Calu3 (cell line): Measurements from ENCODE around the gene F7. TPM values are rescaled to one million over a fixed set of nuclear protein-coding genes. Genes with fewer than 3 reads are reported as not detected.

Source experiments
- BruUV-seq: library from RNA; stranded (reverse); fragments of 400-500 nt; replicated peaks from 2 replicates; lab custom pipeline; 2021; lab: Mats Ljungman, UMichigan
- CTCF ChIA-PET: fragments of 300-600 bp; sonication (Branson Sonifier 250); formaldehyde crosslinking; loops from one replicate; lab custom pipeline; 2022; ENCODE audit warnings: antibody characterized with exemption; lab: Charles Lee
- DNase-seq: peaks from one replicate; pipeline ENCODE4 v3.0.0; 2022
- H3K27ac Mint-ChIP-seq: one replicate; pipeline ENCODE4 v1.8.0; 2022; ENCODE audit warnings: mixed read lengths; ENCODE audit not compliant: unreplicated experiment
- H3K27me3 Mint-ChIP-seq: one replicate; pipeline ENCODE4 v1.8.0; 2022; ENCODE audit warnings: mixed read lengths; ENCODE audit not compliant: unreplicated experiment
- H3K36me3 Mint-ChIP-seq: one replicate; pipeline ENCODE4 v1.8.0; 2022; ENCODE audit warnings: mild to moderate bottlenecking, moderate library complexity, mixed read lengths; ENCODE audit not compliant: insufficient read depth, unreplicated experiment
- H3K4me1 Mint-ChIP-seq: one replicate; pipeline ENCODE4 v1.8.0; 2022; ENCODE audit warnings: mild to moderate bottlenecking, low read depth, mixed read lengths; ENCODE audit not compliant: unreplicated experiment
- H3K4me3 Mint-ChIP-seq: one replicate; pipeline ENCODE4 v1.8.0; 2022; ENCODE audit warnings: mild to moderate bottlenecking, low read depth, moderate library complexity, mixed read lengths; ENCODE audit not compliant: unreplicated experiment
- H3K9me3 Mint-ChIP-seq: one replicate; pipeline ENCODE4 v1.8.0; 2022; ENCODE audit warnings: low read depth, mixed read lengths; ENCODE audit not compliant: unreplicated experiment
- CTCF ChIP-seq: fragments of 200-600 bp; IDR thresholded peaks from one replicate; pipeline ENCODE4 v1.8.0; 2022; ENCODE audit warnings: antibody characterized with exemption; ENCODE audit not compliant: unreplicated experiment
- intact Hi-C: fragments of 100-400 bp; cut with micrococcal nuclease; formaldehyde crosslinking; loops from one replicate; pipeline ENCODE4 v1.10.0; 2022; ENCODE audit not compliant: unreplicated experiment
- total RNA-seq: library from RNA; stranded (reverse); gene quantifications from 2 replicates; pipeline ENCODE4 v1.2.3, GENCODE V29; 2022

F7 gene
- total RNA-seq, 1 experiment from 2014 or later, result not detected

GRCh38 chr13:113129921-113130750 lies 24.5 kb downstream of the F7 start:
- no peak for TF ChIP-seq CTCF
- Mint-ChIP-seq H3K36me3 (no peaks in the 10 kb centered on the region), H3K27ac (no peak overlapping the region), H3K4me3 (no peak overlapping the region), H3K4me1 (no peaks in the 10 kb centered on the region), H3K27me3 (peaks cover 27% of the 10 kb centered on the region), H3K9me3 (no peaks in the 10 kb centered on the region)
- BruUV-seq, result no TSS peak
- intact Hi-C loops, result no loop called here
- no peak for DNase-seq
- CTCF ChIA-PET, result no interaction called here

GRCh38 chr13:113135281-113135760 lies 29.7 kb downstream of the F7 start:
- no peak for TF ChIP-seq CTCF
- no peaks in the 10 kb centered on the region for H3K27me3 Mint-ChIP-seq
- no peaks in the 10 kb centered on the region for H3K4me1 Mint-ChIP-seq
- H3K36me3 Mint-ChIP-seq, result no peaks in the 10 kb centered on the region
- intact Hi-C loops, result no loop called here
- H3K4me3 Mint-ChIP-seq, result no peak overlapping the region
- no TSS peak for BruUV-seq
- CTCF ChIA-PET, result no interaction called here
- no peaks in the 10 kb centered on the region for H3K9me3 Mint-ChIP-seq
- no peak overlapping the region for H3K27ac Mint-ChIP-seq
- no peak for DNase-seq

- no peaks in the 10 kb centered on the region for H3K36me3 Mint-ChIP-seq
- no peaks in the 10 kb centered on the region for H3K4me1 Mint-ChIP-seq
- no TSS peak for BruUV-seq
- H3K27ac Mint-ChIP-seq, result no peak overlapping the region
- H3K27me3 Mint-ChIP-seq, result no peaks in the 10 kb centered on the region
- no peak for TF ChIP-seq CTCF
- CTCF ChIA-PET, result no interaction called here
- no peak for DNase-seq
- no peak overlapping the region for H3K4me3 Mint-ChIP-seq
- no peaks in the 10 kb centered on the region for H3K9me3 Mint-ChIP-seq
- intact Hi-C loops, result no loop called here
Measured at GRCh38 chr13:113137691-113138298, 32.2 kb downstream of the F7 start.

GRCh38 chr13:113138792-113139551 lies 33.4 kb downstream of the F7 start:
- H3K9me3 Mint-ChIP-seq, result no peaks in the 10 kb centered on the region
- no peaks in the 10 kb centered on the region for H3K4me1 Mint-ChIP-seq
- CTCF ChIA-PET, result no interaction called here
- H3K36me3 Mint-ChIP-seq, result no peaks in the 10 kb centered on the region
- no TSS peak for BruUV-seq
- TF ChIP-seq CTCF, result no peak
- no peak overlapping the region for H3K4me3 Mint-ChIP-seq
- H3K27ac Mint-ChIP-seq, result no peak overlapping the region
- intact Hi-C loops, result no loop called here
- H3K27me3 Mint-ChIP-seq, result no peaks in the 10 kb centered on the region
- DNase-seq, result no peak
